T-helper 2 cell treated with Interferon-gamma antibody and Interleukin-4, amounts not matched to agents 5 μg/mL and 100 μg/mL, for 36 hours (primary cell): Measurements from ENCODE around the gene CPNE4.
"Not testable (repeated sequence)": the region's sequence is repeated elsewhere in the genome, so short reads cannot be mapped to it uniquely, and the experiment has no call there.

ENCODE experiments used
- DNase-seq: peaks from one replicate; pipeline ENCODE4 v3.0.0; 2021; ENCODE audit warnings: low spot score
- H3K27ac Mint-ChIP-seq: one replicate; pipeline ENCODE4 v1.8.0; 2021; ENCODE audit warnings: mild to moderate bottlenecking, mixed read lengths
- H3K27me3 Mint-ChIP-seq: one replicate; pipeline ENCODE4 v1.8.0; 2021; ENCODE audit warnings: low read depth, mixed read lengths
- H3K36me3 Mint-ChIP-seq: one replicate; pipeline ENCODE4 v1.8.0; 2021; ENCODE audit warnings: low read depth, mixed read lengths
- H3K4me1 Mint-ChIP-seq: one replicate; pipeline ENCODE4 v1.8.0; 2021; ENCODE audit warnings: low read depth, mixed read lengths
- H3K4me3 Mint-ChIP-seq: one replicate; pipeline ENCODE4 v1.8.0; 2022; ENCODE audit warnings: mild to moderate bottlenecking, moderate library complexity, mixed read lengths
- H3K9me3 Mint-ChIP-seq: one replicate; pipeline ENCODE4 v1.8.0; 2021; ENCODE audit warnings: mixed read lengths

The CPNE4 gene

GRCh38 chr3:132034486-132035464 lies at the start of gene CPNE4:
Gene CPNE4 (minus strand): TSS chr3:132035014.
- Mint-ChIP-seq H3K4me3 (no peak within 1 kb of the TSS), H3K9me3 (no peaks in the 10 kb centered on the region), H3K4me1 (peaks cover 7% of the 10 kb centered on the region), H3K36me3 (no peaks in the 10 kb centered on the region), H3K27ac (no peak within 1 kb of the TSS), H3K27me3 (peaks cover 36% of the 10 kb centered on the region)
- DNase-seq, result peak; percentile 64

DNA sequence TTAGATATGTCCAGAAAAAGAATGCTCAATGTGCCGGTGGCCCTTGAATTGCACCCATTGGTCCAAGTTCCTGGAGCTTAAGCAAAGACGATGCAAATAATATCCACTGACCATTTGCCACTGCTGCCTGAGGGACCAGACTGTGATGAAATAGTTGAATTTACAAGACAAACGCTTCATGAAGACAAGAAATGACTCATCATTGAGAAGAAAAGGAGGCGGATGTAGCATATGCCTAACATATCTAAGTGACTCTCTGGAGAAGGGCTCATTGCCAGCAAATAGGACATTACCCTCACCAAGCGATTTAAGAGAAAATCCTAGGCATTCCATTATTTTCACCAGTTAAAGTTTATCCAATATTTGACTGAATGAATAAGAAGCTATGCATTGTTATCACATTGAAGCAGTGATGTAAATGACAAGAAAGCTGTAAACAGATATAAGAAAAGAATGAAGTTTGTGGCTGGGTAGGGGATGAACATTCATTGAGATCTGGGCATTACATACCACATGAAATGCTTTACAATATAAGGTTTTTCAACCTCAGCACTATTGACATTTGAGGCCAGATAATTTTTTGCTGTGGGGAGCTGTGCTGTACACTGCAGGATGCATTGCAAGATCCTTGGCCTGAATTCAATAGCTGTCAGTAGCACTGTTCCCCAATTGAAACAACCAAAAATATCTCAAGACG lies 48.9 kb upstream of the CPNE4 start:
- Mint-ChIP-seq H3K4me3 (no peak overlapping the region), H3K27me3 (no peaks in the 10 kb centered on the region), H3K9me3 (no peaks in the 10 kb centered on the region), H3K36me3 (no peaks in the 10 kb centered on the region), H3K4me1 (no peaks in the 10 kb centered on the region), H3K27ac (no peak overlapping the region)
- no peak for DNase-seq

- Mint-ChIP-seq H3K9me3 (no peaks in the 10 kb centered on the region), H3K4me3 (no peak overlapping the region), H3K4me1 (no peaks in the 10 kb centered on the region), H3K27me3 (no peaks in the 10 kb centered on the region), H3K36me3 (no peaks in the 10 kb centered on the region), H3K27ac (no peak overlapping the region)
- DNase-seq, result no peak
These were observed 48.3 kb upstream of the CPNE4 start for GRCh38 chr3:132083159-132083558.

DNA sequence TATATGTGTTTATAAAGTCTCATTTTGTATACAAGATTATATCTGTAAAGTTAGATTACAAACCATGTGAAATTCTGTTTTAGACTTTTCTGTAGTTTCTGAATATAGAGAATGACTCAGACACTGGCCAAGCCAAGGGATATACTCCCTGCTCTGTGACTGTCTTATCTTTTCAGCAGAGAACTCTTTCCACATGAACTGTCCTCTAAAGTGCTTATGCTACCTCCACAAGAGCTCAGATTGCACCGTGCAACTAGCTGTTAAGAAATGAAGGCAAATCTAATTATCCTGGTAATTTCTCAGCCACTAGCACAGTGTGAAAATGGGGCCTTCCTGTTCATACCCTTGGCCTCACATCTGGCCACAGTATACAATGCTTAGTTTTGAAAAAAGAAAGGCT lies 44.3 kb upstream of the CPNE4 start:
- no peak overlapping the region for H3K27ac Mint-ChIP-seq
- H3K36me3 Mint-ChIP-seq, result no peaks in the 10 kb centered on the region
- H3K9me3 Mint-ChIP-seq, result no peaks in the 10 kb centered on the region
- no peak overlapping the region for H3K4me3 Mint-ChIP-seq
- no peak for DNase-seq
- no peaks in the 10 kb centered on the region for H3K4me1 Mint-ChIP-seq
- H3K27me3 Mint-ChIP-seq, result no peaks in the 10 kb centered on the region

GRCh38 chr3:132073771-132074170 lies 39.0 kb upstream of the CPNE4 start:
- no peak overlapping the region for H3K4me3 Mint-ChIP-seq
- no peaks in the 10 kb centered on the region for H3K9me3 Mint-ChIP-seq
- H3K27me3 Mint-ChIP-seq, result no peaks in the 10 kb centered on the region
- no peak for DNase-seq
- no peaks in the 10 kb centered on the region for H3K4me1 Mint-ChIP-seq
- no peak overlapping the region for H3K27ac Mint-ChIP-seq
- H3K36me3 Mint-ChIP-seq, result no peaks in the 10 kb centered on the region

- H3K4me1 Mint-ChIP-seq, result no peaks in the 10 kb centered on the region
- H3K9me3 Mint-ChIP-seq, result no peaks in the 10 kb centered on the region
- H3K27ac Mint-ChIP-seq, result no peak overlapping the region
- H3K4me3 Mint-ChIP-seq, result no peak overlapping the region
- H3K36me3 Mint-ChIP-seq, result no peaks in the 10 kb centered on the region
- H3K27me3 Mint-ChIP-seq, result no peaks in the 10 kb centered on the region
- no peak for DNase-seq
These were observed 36.2 kb upstream of the CPNE4 start for GRCh38 chr3:132071043-132071442.

DNA sequence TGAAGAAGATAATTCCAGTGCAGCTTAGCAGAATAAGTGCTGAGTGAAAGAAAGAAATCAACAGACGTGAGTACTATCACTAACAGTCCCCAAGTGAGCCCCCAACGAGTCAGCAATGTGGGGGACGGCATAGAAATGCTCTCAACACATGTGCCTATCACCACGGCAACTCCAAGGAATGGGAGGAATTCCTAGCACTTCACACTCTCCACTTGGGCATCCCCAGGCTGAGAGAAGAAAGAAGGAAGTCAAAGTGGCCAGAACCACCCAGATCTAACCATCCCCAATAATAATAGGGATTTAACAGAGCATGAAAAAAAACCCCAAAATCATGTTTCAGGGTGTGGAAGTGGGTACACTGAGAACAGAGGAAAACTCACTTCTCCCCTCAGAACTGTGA lies 29.3 kb upstream of the CPNE4 start:
- Mint-ChIP-seq H3K27ac (no peak overlapping the region), H3K4me1 (no peaks in the 10 kb centered on the region), H3K36me3 (no peaks in the 10 kb centered on the region), H3K27me3 (no peaks in the 10 kb centered on the region), H3K4me3 (no peak overlapping the region), H3K9me3 (no peaks in the 10 kb centered on the region)
- no peak for DNase-seq

GRCh38 chr3:132062535-132062934 lies 27.7 kb upstream of the CPNE4 start:
- no peak for DNase-seq
- Mint-ChIP-seq H3K27ac (no peak overlapping the region), H3K27me3 (no peaks in the 10 kb centered on the region), H3K4me1 (no peaks in the 10 kb centered on the region), H3K9me3 (no peaks in the 10 kb centered on the region), H3K4me3 (no peak overlapping the region), H3K36me3 (no peaks in the 10 kb centered on the region)

DNA sequence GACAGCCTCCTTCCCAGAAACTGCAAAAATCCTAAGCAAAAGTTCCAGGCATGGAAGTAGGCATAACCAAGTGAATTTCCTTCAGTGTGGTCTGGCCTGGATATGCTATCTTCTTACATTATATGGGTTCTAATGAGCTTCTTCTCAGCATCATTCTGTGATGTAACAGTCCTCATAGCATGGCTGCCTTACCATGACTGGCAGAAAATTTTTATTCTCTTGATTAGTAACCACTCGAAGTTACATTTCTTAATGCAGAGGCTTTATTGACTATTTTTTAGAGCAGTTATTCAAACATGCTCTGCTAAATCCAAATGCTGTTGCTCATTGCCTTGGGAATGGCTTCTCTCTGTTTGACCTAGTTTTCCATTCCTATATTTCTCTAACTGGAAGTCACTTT lies 21.1 kb upstream of the CPNE4 start:
- Mint-ChIP-seq H3K4me3 (no peak overlapping the region), H3K36me3 (no peaks in the 10 kb centered on the region), H3K4me1 (no peaks in the 10 kb centered on the region), H3K27ac (no peak overlapping the region), H3K9me3 (no peaks in the 10 kb centered on the region), H3K27me3 (no peaks in the 10 kb centered on the region)
- no peak for DNase-seq

DNA sequence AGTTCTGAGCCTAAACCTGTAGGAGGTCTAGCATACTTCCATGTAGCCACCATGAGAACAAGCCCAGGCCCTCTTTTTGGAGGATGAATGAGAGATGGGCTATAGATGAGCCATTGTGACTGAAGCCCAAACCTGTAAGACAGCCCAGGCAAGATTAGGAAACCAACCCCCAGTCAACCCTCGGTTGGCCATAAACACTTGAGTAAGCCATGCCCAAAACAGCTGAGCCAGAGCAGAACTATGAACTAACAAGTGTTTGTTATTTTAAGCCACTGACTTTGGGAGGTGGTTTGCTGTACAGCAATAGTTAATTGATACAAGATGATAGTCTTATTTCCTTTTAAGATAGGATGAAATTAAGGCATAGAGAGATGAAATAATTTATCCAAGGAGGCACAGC lies 12.4 kb upstream of the CPNE4 start:
- Mint-ChIP-seq H3K27ac (no peak overlapping the region), H3K4me1 (no peaks in the 10 kb centered on the region), H3K27me3 (no peaks in the 10 kb centered on the region), H3K9me3 (no peaks in the 10 kb centered on the region), H3K36me3 (no peaks in the 10 kb centered on the region), H3K4me3 (no peak overlapping the region)
- no peak for DNase-seq

GRCh38 chr3:132044874-132045273 lies 10.1 kb upstream of the CPNE4 start:
- not testable (repeated sequence) for H3K27me3 Mint-ChIP-seq, DNase-seq, H3K36me3 Mint-ChIP-seq, H3K27ac Mint-ChIP-seq, H3K4me1 Mint-ChIP-seq, H3K4me3 Mint-ChIP-seq, H3K9me3 Mint-ChIP-seq

- Mint-ChIP-seq H3K36me3 (no peaks in the 10 kb centered on the region), H3K4me1 (no peaks in the 10 kb centered on the region), H3K4me3 (no peak overlapping the region), H3K9me3 (no peaks in the 10 kb centered on the region), H3K27me3 (no peaks in the 10 kb centered on the region), H3K27ac (no peak overlapping the region)
- DNase-seq, result no peak
These were observed 7.9 kb upstream of the CPNE4 start for GRCh38 chr3:132042681-132043080.

- Mint-ChIP-seq H3K9me3 (no peaks in the 10 kb centered on the region), H3K27ac (no peak overlapping the region)
These were observed 3.5 kb upstream of the CPNE4 start for GRCh38 chr3:132038198-132038825.

DNA sequence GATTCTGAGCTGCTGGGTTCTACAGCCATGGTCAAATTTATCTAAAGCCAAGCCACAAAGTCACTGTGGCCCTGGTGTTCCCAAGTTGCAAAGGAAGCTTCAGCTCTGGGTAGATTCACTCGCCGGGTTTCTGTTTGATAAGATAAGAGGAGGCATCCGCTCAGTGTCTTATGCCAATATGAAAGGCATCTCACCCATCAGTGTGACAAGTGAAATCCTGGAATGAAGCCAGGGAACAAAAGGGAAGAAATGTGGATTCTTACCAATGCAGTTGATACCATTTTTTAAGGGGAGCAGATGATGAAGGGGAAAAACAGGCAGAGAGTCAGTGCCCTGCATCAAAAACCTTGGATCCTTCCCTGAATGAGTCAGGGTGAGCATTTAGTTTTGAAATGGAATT lies 2.8 kb upstream of the CPNE4 start:
- H3K4me1 Mint-ChIP-seq, result peaks cover 7% of the 10 kb centered on the region

More at GRCh38 chr3:132038198-132038825, 3.5 kb upstream of the CPNE4 start:
- Mint-ChIP-seq H3K4me1 (peaks cover 7% of the 10 kb centered on the region), H3K4me3 (no peak overlapping the region), H3K27me3 (peaks cover 23% of the 10 kb centered on the region), H3K36me3 (no peaks in the 10 kb centered on the region)
- DNase-seq, result no peak

More for the DNA sequence above, 2.8 kb upstream of the CPNE4 start:
- Mint-ChIP-seq H3K27ac (no peak overlapping the region), H3K9me3 (no peaks in the 10 kb centered on the region), H3K27me3 (peaks cover 29% of the 10 kb centered on the region), H3K4me3 (no peak overlapping the region), H3K36me3 (no peaks in the 10 kb centered on the region)
- DNase-seq, result no peak
